HG02870 (cell line): ENCODE results near the gene PRRT1B.

ENCODE experiments used
- ATAC-seq: cut with Tn5 transposase; IDR thresholded peaks from one replicate; pipeline ENCODE4 v1.9.1; 2021; ENCODE audit warnings: mild to moderate bottlenecking, moderate library complexity; ENCODE audit not compliant: unreplicated experiment

PRRT1B gene

GRCh38 chr9:131578731-131579504 lies 33.6 kb downstream of the PRRT1B start:
- peak; percentile 47 for ATAC-seq

GRCh38 chr9:131579789-131580211 lies 34.5 kb downstream of the PRRT1B start:
- no peak for ATAC-seq

- no peak for ATAC-seq
These were observed 35.0 kb downstream of the PRRT1B start for GRCh38 chr9:131580358-131580757.

GRCh38 chr9:131582056-131582455 lies 36.7 kb downstream of the PRRT1B start:
- ATAC-seq = no peak

DNA sequence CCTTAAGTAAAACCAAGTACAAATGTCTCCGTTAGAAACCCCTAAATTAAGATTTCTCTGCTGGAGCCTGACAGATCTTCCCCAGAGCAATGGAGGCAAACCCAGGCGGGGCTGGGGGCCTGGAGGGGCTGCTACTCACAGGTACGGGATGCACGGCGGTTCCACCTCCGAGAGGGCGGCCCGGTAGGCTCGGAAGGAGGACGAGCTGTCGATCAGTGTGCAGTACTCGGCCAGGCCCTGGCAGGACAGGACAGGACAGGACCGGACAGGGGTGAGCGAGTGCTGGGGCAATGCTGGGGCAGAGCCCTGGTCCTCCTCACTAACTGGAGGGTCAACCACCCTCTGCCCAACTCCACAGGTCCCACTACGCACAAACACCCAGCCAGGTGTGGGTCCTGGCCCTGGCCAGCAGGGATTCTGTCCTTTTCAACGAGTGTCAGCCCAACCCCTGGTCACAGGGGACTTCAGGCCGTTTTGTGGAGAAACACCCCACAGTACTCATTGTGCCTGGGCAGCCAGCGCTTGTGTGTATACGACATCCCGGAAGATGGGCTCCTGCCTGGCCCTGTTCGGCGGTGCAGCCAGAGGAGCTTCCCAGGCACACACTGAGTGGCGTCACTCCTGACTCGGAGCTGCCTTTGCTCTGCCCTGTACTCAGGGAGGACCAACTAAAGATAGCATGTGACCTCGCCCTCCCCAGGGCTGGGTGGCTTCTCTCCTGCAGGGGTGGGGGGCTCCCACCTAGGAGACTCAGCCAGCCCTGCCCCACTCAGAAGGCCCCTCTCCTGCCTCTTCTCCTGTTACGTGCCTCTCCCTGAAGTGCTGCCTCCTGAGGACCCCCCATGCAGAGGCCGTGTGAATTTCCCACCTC lies 37.4 kb downstream of the PRRT1B start:
- no peak for ATAC-seq

DNA sequence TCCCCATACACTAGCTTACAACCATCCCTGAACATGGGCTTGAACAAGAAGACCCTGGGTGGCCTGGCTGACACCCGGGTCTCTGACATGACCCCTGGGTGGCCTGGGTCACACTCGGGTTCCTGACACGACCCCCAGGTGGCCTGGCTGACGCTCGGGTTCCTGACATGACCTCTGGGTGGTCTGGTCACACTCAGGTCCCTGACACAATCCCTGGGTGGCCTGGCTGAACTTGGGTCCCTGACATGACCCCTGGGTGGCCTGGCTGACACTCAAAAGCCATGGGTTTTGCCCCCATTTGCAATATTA lies 38.0 kb downstream of the PRRT1B start:
- ATAC-seq = no peak

DNA sequence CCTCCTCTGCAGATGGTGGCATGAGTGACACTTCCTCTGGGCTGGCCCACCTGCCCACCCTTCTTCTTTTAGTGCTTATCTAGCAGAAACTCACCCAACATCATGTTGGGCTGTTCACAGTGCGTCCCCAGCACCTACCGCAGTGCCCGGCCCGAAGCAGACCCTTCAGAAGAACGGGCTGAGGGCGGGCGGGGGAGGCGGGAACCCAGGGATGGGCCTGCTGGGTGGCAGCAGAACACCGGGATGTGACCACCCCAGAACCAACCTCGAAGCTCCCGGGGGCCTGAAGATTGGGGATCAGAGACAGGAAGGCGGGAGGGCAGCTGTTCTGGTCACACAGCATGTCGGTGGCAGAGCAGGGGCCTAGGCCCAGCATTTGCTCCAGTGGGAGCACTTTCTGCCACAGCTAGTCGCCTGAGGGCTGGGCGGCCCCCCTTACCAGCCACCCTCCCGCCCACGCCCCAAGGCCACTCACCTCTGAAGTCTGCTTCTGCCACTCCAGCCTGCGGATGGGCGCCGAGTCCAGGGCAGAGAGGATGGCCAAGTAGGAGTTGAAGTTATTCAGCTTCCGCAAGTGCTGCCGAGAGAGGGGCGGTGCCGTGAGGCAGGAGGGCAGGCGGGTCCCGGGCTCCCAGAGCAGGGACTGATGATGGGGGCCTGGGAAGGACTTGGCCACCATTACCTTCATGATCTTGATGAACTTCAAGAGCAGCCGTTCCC lies 38.7 kb downstream of the PRRT1B start:
- ATAC-seq = no peak

GRCh38 chr9:131584858-131585257 lies 39.5 kb downstream of the PRRT1B start:
- ATAC-seq = no peak

DNA sequence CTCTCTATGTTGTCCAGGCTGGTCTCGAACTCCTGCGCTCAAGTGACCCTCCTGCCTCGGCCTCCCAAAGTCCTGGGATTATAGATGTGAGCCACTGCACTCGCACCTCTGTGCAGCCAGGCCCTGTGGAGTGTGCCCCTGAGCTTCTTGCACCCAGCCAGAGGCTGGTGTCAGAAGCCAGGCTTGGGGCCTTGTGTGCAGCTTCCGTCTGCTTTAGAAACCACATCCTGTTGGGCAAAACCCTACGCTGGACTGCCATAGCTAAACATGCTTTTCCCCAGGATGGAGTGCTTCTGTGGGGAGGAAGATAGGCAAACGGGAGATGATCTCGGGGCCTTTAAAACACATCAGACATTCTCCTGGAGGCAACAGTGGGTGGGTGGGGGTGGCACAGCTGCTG lies 40.1 kb downstream of the PRRT1B start:
- ATAC-seq = no peak

- ATAC-seq = no peak
These were observed 42.0 kb downstream of the PRRT1B start for GRCh38 chr9:131587331-131587730.

DNA sequence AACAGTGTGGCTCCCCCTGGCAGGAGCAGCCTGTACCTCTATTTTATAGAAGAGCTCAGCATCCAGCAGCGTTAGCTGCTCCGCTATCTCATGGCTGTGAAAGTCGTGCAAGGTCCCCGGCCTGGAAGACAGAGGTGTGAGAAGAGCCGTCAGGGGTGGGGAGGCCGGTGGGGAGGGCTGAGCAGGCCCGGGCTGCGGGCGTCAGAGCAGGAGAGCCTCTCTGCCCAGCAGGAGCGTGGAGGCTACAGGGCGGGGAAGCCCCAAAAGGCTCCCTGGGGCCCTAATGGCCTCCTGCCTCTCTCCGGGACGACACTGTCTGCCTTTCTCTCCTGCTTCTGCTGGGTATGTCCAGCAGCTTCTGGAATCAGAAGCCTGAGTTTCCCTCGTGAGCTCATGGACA lies 42.6 kb downstream of the PRRT1B start:
- ATAC-seq = no peak

DNA sequence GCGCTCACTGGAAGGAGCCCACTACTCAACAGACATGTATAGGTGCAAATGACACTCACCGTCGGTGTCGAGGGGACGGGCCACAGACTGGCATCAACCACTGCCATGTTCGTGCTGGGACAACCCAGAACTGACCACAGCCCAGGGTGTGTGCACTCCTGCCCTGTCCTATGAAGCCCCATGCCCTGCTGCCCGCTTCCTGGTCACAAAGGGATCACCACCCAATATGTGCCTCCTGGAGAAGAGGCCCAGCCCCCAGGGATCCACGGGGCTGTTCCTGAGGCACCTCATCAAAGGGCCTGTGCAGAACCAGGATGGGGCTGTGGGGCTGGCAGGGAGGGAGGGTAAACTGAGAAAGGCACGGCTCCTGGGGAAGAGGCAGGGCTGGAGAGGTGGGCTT lies 43.1 kb downstream of the PRRT1B start:
- no peak for ATAC-seq

DNA sequence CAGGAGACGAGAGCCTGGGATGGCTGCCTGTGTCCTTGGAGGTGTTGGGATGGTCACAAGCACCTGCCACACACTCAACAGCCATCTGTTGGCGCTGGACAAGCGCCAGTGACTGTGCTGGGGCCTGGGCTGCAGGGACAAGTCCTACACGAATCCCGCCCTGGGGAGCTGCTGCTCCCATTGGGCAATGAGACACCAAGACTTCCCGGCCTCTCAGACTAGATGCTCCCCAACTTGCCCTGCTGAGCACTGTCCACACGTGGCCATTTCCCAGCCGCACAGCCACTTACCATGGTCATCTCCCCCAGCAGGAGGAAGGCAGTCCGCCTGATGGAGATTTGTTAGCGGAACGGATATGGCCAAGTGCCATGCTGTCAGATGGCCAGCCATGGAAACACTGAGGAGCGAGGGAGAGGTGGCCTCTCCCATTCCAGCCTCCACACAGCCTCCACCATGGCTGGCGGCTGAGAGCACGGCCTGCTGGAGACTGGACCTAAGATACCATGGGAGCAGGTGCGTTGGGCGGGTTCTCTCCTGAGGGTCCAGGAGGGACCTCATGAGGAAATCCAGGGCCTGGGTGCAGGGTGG lies 43.9 kb downstream of the PRRT1B start:
- no peak for ATAC-seq

DNA sequence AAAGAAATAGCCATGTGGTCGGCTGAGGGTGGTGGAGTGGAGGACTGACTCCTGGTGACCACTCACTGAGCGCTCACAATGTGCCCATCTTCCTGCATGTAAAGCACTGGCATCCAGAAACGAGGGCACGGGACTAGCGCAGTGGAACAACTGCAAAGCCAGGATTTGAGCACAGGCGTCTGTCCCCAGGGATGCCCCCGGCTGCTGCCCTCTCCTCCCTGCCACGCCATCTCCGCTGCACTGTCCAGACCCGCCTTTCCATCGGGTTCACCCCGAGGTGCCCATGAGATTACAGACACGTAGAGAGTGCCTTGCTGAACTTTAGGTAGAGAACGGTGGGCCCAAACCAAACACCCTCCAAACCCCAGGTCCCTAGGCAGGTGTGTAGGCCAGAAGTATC lies 44.7 kb downstream of the PRRT1B start:
- ATAC-seq = no peak

GRCh38 chr9:131590449-131590848 lies 45.1 kb downstream of the PRRT1B start:
- no peak for ATAC-seq

DNA sequence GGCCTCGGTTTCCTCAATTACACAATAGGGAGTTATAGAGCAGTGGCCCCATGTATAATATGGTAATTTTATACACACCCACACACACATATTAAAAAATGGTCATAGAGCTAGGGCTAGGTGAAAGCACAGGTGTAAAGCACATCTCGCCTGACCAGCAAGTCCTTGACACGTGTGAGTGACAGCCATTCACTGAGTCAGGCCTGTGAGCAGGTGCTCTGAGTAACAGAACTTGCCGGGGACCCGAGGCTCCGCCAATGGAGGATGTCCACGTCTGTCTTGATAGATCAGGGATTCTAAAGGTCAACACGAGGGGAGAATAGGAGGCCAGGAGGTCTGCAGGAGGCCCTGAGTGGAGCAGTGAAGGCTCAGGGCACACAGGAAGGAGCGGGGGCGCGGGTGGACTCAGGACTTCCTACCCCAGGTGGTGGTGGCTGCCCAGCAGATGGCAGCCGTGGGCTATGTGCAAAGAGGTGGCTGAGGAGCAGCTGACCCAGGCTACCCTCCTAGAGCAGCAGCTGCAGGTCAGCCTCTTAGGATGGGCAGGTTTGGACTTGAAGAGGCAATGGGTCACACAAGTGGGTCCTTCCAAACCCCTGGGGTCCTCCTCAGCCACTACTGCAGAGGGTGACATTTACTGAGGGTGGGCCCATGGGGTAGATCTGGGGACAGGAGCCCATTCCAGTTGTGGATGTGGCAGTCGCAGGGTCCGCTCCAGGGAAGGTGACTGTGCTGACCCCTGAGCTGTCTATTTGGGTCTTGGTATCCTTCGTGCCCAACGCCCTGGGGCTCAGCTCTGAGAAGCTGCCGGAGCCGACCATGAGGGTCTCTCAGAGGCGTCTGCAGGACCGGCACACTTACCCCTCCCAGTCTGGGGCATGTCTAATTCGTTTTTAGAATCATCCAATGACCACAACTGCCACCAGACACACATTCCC lies 45.9 kb downstream of the PRRT1B start:
- ATAC-seq = no peak

DNA sequence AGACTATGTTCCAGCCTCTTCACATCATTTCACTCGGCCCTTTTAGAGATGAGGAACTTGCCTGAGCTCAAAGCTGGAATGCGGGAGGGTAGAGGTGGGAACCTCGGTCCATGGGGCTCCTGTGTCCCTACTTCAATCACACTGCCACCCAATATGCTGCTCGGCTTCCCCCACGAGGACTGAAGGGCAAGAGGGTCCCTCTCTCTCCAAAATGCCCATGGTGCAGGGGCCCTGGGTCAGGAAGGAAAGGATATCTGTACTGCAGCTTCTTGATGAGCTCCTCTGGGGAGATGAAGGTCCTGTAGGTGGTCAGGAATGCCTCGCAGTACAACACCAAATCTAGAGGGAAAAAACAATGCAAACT lies 46.5 kb downstream of the PRRT1B start:
- ATAC-seq = no peak

GRCh38 chr9:131593091-131593820 lies 47.9 kb downstream of the PRRT1B start:
- ATAC-seq = no peak

DNA sequence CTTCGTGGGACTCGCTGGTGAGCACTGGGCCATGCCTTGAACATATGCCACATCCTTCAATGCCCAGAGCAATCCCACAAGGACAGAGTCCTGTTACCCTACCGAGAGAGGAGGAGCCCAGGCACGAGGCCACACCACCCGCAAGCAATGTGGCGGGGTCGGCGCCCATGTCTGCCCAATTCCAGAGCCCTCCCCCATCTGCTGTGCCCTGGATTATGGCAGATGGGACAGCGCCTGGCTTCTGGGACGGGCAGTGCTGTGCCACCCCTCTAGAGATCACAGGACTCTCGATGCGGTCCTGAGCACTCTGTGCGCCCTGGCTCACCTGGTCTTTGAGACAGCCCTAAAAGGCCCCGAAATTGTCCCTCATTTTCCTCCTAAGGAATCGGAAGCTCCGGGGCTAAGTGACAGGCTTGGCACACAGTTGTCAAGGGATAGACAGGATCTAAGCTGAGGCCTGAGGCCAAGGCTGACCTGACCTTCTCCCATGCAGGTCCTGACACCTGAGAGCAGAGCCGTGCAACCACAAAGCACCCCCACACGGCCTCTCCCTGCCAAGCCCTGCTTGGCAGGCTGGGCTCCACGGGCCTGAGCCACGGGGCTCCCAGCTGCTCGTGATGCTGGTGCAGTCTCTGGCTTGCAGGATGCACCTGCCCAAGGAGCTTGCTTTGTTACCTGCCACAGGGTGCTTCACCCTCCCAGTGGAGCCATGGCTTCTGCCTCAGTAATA lies 48.8 kb downstream of the PRRT1B start:
- ATAC-seq = no peak
